ENCODE measurements around the gene FKBP4.
"Not testable (repeated sequence)": the region's sequence is repeated elsewhere in the genome, so short reads cannot be mapped to it uniquely, and the experiment has no call there.

The FKBP4 gene, protein sequence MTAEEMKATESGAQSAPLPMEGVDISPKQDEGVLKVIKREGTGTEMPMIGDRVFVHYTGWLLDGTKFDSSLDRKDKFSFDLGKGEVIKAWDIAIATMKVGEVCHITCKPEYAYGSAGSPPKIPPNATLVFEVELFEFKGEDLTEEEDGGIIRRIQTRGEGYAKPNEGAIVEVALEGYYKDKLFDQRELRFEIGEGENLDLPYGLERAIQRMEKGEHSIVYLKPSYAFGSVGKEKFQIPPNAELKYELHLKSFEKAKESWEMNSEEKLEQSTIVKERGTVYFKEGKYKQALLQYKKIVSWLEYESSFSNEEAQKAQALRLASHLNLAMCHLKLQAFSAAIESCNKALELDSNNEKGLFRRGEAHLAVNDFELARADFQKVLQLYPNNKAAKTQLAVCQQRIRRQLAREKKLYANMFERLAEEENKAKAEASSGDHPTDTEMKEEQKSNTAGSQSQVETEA

DNA sequence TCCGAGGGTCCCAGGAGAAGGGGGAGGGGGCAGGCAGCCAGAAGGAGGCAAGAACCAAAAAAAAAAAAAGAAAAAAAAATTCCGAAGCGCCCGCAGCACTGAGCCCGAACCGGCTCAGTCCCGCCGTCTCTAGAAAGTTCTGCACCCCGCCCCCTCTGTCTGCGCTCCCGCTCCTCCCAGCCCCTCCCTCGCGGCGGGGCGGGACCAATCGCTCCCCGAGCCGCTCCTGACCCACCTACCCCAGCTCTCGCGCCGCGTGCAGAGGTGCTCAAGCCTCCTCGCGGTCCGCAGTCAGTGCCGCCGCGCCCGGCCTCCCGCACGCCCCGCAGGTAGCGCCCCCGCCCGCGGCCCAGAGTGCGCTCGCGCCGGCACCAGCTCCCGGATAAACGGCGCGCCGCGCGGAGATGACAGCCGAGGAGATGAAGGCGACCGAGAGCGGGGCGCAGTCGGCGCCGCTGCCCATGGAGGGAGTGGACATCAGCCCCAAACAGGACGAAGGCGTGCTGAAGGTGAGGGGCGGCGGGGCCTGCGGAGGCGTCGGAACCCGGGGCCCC lies at the start of gene FKBP4:
FKBP4 (plus strand) TSS at position 235 of the 554 bp plus-strand sequence; CDS start at position 405, 170 bp downstream.
- peak; percentile 92 for DNase-seq

GRCh38 chr12:2745655-2746054 lies 49.1 kb upstream of the FKBP4 start:
- DNase-seq, result no peak

GRCh38 chr12:2749580-2749979 lies 45.2 kb upstream of the FKBP4 start:
- no peak for DNase-seq

- DNase-seq, result no peak
Observed at GRCh38 chr12:2750185-2750584, 44.6 kb upstream of the FKBP4 start.

DNA sequence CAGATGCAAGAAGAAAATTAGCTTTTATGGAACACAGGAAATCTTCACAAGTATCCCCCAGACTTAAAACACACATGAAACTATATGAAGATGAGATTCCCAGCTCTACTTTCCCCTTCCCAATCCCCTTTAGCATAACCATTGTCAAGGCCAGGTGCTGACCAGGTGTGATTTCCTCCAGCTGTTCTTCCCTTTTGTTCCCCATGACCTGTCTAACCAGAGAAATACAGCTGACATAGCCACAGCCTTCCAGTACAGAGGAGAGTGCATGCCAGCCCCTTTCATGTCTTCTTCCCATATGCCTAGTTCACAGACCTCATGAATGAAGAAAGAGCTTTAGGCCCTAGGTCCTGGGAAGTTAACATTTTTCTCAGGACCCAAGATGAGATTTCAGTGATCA lies 43.5 kb upstream of the FKBP4 start:
- no peak for DNase-seq

- no peak for DNase-seq
Observed at GRCh38 chr12:2751686-2752085, 43.1 kb upstream of the FKBP4 start.

GRCh38 chr12:2752676-2753371 lies 41.9 kb upstream of the FKBP4 start:
- DNase-seq, result peak; percentile 64 to 70

DNA sequence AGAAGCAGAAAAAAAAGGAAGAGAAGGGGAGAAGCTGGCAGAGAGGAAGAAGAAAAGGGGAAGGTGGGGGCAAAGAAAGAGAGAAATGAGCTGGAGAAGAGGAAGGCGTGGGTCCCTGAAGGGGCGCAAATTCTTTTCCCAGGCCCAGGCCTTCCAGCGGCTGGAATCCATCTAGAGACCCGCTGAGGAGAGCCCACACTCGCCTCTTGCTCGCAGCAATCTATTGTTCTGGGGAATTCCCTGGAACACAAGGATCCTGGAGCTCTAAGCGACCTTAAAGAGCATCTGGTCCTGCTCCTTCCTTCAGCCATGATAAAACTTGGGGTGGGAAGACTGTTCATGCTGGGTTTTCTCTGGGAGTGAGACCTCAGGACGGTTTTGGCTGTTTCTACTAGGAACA lies 41.2 kb upstream of the FKBP4 start:
- no peak for DNase-seq

DNA sequence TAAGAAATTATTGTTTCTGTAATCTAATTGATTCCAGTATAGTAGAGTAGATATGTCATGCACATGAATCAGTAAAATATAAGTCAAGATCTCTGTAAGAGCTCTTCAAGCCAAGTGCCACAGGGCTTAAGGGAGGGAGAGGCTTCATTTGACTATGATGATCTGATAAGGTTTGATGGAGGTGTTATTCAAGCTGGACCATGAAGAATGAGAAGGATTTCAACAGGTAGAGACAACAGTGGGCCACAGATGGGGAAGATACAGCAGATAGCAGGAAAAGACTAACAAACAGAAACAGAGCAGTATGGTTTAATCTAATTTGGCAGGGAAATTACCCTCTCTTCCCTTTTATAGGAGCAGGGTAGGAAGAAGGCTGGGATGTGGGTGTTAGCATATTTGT lies 40.6 kb upstream of the FKBP4 start:
- DNase-seq, result no peak

DNA sequence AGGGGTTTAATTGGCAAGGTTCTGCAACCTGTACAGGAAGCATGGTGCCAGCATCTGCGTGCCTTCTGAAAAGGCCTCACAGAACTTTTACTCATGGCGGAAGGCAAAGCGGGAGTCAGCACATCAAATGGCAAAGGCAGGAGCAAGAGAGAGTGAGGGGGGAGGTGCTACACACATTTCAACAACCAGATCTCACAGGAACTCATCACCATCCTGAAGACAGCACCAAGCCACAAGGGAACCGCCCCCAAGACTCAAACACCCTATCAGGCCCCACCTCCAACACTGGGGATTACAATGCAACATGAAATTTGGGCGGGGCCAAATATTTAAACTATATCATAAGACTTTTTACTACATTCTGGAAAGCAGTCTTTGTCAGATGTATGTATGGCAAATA lies 38.0 kb upstream of the FKBP4 start:
- DNase-seq, result no peak

DNA sequence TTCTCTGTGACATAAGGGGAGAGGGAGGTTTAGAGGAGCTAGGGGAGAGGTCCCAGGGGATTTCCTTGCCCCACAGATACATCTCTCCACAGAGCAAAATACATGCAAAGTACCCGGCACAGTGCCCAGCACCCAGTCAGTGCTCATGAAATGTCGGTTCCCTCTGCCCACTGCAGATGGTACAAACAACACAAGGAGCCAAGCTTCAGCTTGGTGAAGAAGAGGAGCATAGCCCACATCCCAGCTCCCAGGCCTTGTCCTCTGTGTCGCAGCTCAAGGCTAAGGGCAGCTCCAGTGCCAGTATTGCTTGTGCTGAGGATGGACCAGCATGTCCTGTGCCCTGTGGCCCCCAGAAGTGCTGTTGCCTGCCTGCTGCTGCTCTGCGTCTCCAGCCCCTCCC lies 35.0 kb upstream of the FKBP4 start:
- no peak for DNase-seq

- no peak for DNase-seq
Observed at GRCh38 chr12:2764398-2764797, 30.4 kb upstream of the FKBP4 start.

GRCh38 chr12:2765052-2765451 lies 29.7 kb upstream of the FKBP4 start:
- DNase-seq, result no peak

- no peak for DNase-seq
Observed at GRCh38 chr12:2765608-2766007, 29.2 kb upstream of the FKBP4 start.

GRCh38 chr12:2768224-2768961 lies 26.4 kb upstream of the FKBP4 start:
- no peak for DNase-seq

DNA sequence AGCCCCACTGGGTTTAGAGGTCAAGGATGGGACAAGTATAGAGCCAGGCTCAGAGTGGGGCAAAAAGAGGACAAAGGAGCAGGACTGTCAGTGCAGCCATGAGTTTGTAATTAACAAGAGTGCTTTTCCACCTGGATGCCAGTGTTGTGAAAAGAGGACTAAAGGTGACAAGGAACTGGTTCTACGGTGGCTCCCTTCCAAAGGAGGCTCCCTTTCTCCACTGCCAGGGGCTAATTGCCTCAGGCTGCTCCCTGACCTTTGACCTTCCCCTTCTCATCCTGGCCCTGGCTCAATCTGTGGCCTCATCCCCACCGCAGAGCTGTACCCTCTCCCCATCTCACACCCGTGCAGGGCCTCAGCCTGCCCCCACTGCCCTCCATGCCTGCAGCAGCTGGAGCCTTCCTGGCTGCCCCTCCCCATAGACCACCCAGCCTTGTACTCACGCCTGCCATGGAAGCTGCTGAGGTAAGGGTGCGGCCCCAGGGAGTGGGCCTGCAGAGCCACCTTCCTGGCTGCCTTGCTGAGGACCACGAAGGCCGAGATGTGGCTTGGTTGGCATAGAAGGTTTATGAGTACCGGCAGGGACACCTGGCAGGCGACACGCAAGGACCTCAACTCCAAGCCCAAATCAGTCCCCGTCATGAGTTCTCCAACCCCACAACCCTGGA lies 24.8 kb upstream of the FKBP4 start:
- no peak for DNase-seq

- DNase-seq, result not testable (repeated sequence)
Observed at GRCh38 chr12:2770544-2770943, 24.2 kb upstream of the FKBP4 start.

GRCh38 chr12:2772370-2772769 lies 22.4 kb upstream of the FKBP4 start:
- DNase-seq, result no peak

- DNase-seq, result no peak
Observed at GRCh38 chr12:2773199-2773875, 21.4 kb upstream of the FKBP4 start.

DNA sequence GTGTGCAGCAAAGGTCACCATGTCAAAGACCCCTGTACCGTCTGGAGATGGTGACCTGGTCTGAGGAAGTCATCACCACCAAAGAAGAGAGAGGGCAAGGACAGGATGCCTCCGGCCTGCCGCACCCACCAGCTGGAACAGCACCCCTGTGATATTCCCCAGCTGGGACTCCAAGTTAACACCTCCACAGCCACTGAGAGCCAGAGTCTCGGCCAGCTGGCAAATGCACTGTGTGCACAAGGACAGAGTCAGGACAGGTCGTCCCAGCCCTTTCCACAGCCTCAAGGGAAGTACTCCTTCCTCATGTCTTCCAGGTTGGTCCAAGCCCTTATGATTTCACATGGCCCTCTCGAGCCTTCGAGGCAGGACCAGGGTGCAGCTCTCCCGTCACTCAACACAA lies 19.3 kb upstream of the FKBP4 start:
- no peak for DNase-seq

- DNase-seq, result no peak
Observed at GRCh38 chr12:2776129-2776806, 18.5 kb upstream of the FKBP4 start.

All from CD4-positive, alpha-beta T cell treated with Interleukin-4 for 1 hour (primary cell).